HG03460 (cell line): Measurements from ENCODE around the gene TRIM73.
"Not testable (repeated sequence)": the region's sequence is repeated elsewhere in the genome, so short reads cannot be mapped to it uniquely, and the experiment has no call there.

Source experiments
- ATAC-seq: cut with Tn5 transposase; IDR thresholded peaks from one replicate; pipeline ENCODE4 v1.9.1; 2021; ENCODE audit not compliant: unreplicated experiment

Gene TRIM73

GRCh38 chr7:75395329-75395728, at the start of gene TRIM73:
TSS of gene TRIM73 (plus strand) at chr7:75395629. CDS start at chr7:75398934, 3,305 bp downstream.
- not testable (repeated sequence) for ATAC-seq

DNA sequence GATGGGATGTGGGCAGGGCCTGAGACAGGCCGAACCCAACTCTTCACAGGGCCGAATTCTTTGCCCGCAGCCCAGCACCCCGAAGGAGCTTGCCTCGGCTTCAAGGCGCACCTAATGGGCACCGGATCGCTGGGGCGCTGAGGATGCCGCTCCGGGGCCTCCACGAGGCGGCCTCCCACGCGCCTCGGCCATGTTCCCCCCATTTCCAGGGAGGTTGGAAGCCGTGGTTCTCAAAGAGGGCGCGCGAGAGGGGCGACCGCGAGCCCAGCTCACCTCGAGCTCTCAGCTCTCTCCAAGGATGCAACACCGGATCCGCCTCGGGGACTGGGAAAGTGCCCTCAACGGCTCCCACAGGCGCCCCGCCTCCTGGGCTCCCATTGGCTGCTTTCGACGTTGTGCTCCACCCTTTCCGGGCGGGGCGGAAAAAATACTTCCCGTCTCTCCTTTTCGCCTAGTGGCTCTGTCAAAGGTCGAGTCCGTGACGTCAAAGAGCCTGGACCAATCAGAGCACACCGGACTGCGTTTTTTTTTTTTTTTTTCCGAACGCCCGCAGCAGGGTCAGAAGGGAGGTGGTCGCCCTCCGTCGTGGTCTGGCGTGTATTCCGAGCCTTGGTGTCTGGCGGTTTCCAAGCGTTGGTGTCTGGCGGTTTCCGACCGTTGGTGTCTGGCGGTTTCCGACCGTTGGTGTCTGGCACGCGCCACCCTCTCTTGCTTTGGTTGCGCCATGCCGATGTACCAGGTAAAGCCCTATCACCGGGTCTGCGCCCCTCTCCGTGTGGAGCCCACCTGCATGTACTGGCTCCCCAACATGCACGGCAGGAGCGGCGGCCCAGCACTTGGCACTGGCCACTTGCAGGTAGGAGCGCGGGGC, 36.5 kb upstream of the TRIM73 start:
- ATAC-seq = peak; percentile 83

- peak; percentile 71 for ATAC-seq
Measured at GRCh38 chr7:75359542-75359848, 35.9 kb upstream of the TRIM73 start.

DNA sequence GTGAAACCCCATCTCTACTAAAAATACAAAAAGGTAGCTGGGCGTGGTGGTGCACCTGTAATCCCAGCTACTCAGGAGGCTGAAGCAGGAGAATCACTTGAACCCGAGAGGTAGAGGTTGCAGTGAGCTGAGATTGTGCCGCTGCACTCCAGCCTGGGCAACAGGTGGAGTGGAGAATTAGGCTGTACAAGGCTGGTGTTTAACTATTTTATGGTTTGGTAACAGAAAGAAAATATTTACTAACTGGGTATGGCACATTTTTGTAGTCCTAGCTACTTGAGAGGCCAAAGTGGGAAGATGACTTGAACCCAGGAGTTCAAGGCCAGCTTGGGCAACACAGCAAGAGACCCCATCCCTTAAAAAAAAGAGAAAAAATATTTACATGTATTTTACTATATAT, 31.4 kb upstream of the TRIM73 start:
- ATAC-seq = not testable (repeated sequence)

- ATAC-seq = not testable (repeated sequence)
Measured at GRCh38 chr7:75366643-75367042, 28.8 kb upstream of the TRIM73 start.

DNA sequence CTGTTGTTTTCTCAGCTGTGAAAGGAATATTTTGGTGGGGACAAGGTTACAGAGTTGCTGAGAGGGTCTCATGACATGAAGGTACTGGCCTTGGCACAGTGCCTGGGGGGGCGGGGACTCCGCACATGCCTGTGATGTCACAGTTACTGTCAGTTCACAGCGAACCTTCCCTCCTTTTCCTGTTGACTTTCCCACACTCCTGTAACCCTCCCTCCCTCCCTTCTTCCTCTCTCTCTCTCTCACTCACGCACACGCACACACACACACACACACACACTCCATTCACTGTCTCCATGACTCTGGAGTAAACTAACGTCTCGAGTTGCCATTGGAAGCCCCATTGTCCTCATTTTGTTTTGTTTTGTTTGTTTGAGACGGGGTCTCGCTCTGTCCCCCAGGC, 28.1 kb upstream of the TRIM73 start:
- not testable (repeated sequence) for ATAC-seq

DNA sequence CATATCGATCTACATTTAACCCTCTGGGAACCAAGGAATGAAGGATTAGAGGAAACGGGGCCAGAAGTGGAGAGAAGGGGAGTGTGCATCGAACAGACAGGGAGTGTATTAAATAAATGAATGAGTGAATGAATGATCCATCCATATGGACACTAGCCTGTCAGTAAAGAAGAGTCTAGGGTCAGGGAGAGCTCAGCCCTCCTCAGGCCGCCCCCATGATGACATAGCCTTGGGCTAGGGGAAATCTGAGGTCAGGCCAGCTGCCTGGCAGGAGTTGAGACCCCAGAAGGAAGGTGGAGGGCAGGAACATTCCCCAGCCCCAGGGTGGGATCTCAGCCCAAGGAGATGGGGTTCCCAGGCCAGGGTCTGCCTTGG, 21.3 kb upstream of the TRIM73 start:
- not testable (repeated sequence) for ATAC-seq

- not testable (repeated sequence) for ATAC-seq
Measured at GRCh38 chr7:75374519-75375317, 20.7 kb upstream of the TRIM73 start.

GRCh38 chr7:75393194-75393593, 2.2 kb upstream of the TRIM73 start:
- ATAC-seq = not testable (repeated sequence)

DNA sequence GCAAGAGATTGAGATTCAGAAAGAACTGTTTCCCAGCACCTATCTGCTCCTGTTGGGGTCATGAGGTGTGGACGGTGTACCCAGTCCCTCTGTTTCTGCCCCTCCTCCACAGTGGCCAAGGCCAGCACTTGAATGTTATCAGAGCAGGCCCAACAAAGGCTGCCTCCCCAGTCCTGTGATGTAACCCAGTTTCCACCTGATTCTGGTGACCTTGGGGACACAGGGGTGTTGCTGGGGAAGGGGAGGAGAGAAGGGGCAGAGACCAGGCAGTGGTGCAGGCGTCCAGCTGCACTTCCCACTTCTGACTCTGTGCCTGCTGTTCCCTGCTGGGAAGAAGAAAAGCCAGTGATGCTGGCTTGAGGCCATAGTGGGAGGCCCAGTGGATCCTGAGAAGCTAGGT, 2.4 kb downstream of the TRIM73 start:
- ATAC-seq = not testable (repeated sequence)

GRCh38 chr7:75398771-75399700, 3.6 kb downstream of the TRIM73 start:
- peak; percentile 53 for ATAC-seq

DNA sequence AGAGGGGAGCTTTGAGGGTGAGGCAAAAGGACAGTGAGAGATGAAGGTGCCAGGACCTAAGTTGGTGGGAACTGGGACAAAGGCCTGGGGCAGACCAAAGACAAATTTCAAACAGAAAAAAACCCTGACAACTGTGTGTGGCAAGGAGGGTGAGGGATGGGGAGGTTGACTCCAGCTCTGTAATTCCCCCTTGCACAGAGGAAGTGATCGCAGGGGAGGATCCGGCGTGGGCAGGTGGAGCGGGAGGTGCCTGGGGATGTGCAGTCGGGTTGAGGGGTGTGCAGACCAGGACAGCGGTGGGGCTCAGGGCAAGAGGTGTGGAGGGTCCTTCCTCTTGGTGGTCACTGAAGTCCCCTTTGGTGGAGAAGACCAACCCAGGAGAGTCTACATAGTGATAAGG, 5.1 kb downstream of the TRIM73 start:
- ATAC-seq = not testable (repeated sequence)

GRCh38 chr7:75403455-75404443, 8.3 kb downstream of the TRIM73 start:
- not testable (repeated sequence) for ATAC-seq

GRCh38 chr7:75404663-75405062, 9.2 kb downstream of the TRIM73 start:
- not testable (repeated sequence) for ATAC-seq

GRCh38 chr7:75409880-75410822, 14.7 kb downstream of the TRIM73 start:
- ATAC-seq = peak; percentile 86

GRCh38 chr7:75410823-75411173, 15.4 kb downstream of the TRIM73 start:
- peak; percentile 10 for ATAC-seq

GRCh38 chr7:75414204-75414603, 18.8 kb downstream of the TRIM73 start:
- ATAC-seq = not testable (repeated sequence)

- ATAC-seq = not testable (repeated sequence)
Measured at GRCh38 chr7:75414708-75415427, 19.4 kb downstream of the TRIM73 start.
